ENCODE data around the gene FAM76A. TPM values are rescaled to one million over a fixed set of nuclear protein-coding genes. Genes with fewer than 3 reads are reported as not detected.
A peak's percentile ranks its signal among the peaks of the same experiment; 100 is the strongest.

The FAM76A gene
- total RNA-seq, 2 donors from 2014 or later, result 16.5 to 21.0 TPM

GRCh38 chr1:27716262-27716895, 9.4 kb upstream of the FAM76A start:
- no peak for DNase-seq (ENCODE audit: low spot score)
- intact Hi-C loops (cut with DNase I), result no loop called here

GRCh38 chr1:27719286-27720251, 6.2 kb upstream of the FAM76A start:
- intact Hi-C loops (cut with DNase I), result loop anchor here in 1 of 2 donors (10.0 kb wide), 1 partner anchor 45 kb away; the partner anchor contains the start of gene IFI6

GRCh38 chr1:27724961-27725373, 794 bp upstream of the FAM76A start:
- no peak for DNase-seq (ENCODE audit: low spot score)
- intact Hi-C loops (cut with DNase I), result loop anchor here in 1 of 2 donors (10.0 kb wide), 1 partner anchor 50 kb away; the partner anchor contains the start of gene IFI6

More at GRCh38 chr1:27719286-27720251, 6.2 kb upstream of the FAM76A start:
- no peak for DNase-seq (ENCODE audit: low spot score)

GRCh38 chr1:27726173-27727044, 648 bp downstream of the FAM76A start:
- intact Hi-C loops (cut with DNase I), result loop anchor here in 1 of 2 donors (10.0 kb wide), 1 partner anchor 52 kb away; the partner anchor contains the start of gene IFI6
- DNase-seq (ENCODE audit: low spot score), result peak; percentile 86

GRCh38 chr1:27727126-27727525, 1.4 kb downstream of the FAM76A start:
- intact Hi-C loops (cut with DNase I), result loop anchor here in 1 of 2 donors (10.0 kb wide), 1 partner anchor 52 kb away; the partner anchor contains the start of gene IFI6
- DNase-seq (ENCODE audit: low spot score), result no peak

GRCh38 chr1:27736252-27736651, 10.5 kb downstream of the FAM76A start:
- intact Hi-C loops (cut with DNase I), result no loop called here
- no peak for DNase-seq (ENCODE audit: low spot score)

- intact Hi-C loops (cut with DNase I), result no loop called here
- DNase-seq (ENCODE audit: low spot score), result no peak
These were observed 15.4 kb downstream of the FAM76A start for GRCh38 chr1:27741121-27741520.

GRCh38 chr1:27744556-27744955, 18.8 kb downstream of the FAM76A start:
- DNase-seq (ENCODE audit: low spot score), result no peak
- intact Hi-C loops (cut with DNase I), result no loop called here

- intact Hi-C loops (cut with DNase I), result no loop called here
- DNase-seq (ENCODE audit: low spot score), result no peak
These were observed 19.7 kb downstream of the FAM76A start for GRCh38 chr1:27745466-27745865.

GRCh38 chr1:27752360-27752759, 26.6 kb downstream of the FAM76A start:
- intact Hi-C loops (cut with DNase I), result no loop called here
- no peak for DNase-seq (ENCODE audit: low spot score)

- no peak for DNase-seq (ENCODE audit: low spot score)
- intact Hi-C loops (cut with DNase I), result no loop called here
These were observed 29.5 kb downstream of the FAM76A start for GRCh38 chr1:27755286-27755685.

GRCh38 chr1:27755865-27756264, 30.1 kb downstream of the FAM76A start:
- DNase-seq (ENCODE audit: low spot score), result no peak
- intact Hi-C loops (cut with DNase I), result no loop called here

GRCh38 chr1:27759236-27759635, 33.5 kb downstream of the FAM76A start:
- intact Hi-C loops (cut with DNase I), result no loop called here
- no peak for DNase-seq (ENCODE audit: low spot score)

GRCh38 chr1:27760426-27760825, 34.7 kb downstream of the FAM76A start:
- intact Hi-C loops (cut with DNase I), result no loop called here
- no peak for DNase-seq (ENCODE audit: low spot score)

GRCh38 chr1:27762033-27762432, 36.3 kb downstream of the FAM76A start:
- intact Hi-C loops (cut with DNase I), result no loop called here
- DNase-seq (ENCODE audit: low spot score), result no peak

- intact Hi-C loops (cut with DNase I), result no loop called here
These were observed 37.6 kb downstream of the FAM76A start for GRCh38 chr1:27763358-27763757.

GRCh38 chr1:27770293-27770830, 44.6 kb downstream of the FAM76A start:
- intact Hi-C loops (cut with DNase I), result no loop called here
- DNase-seq (ENCODE audit: low spot score), result no peak

More at GRCh38 chr1:27763358-27763757, 37.6 kb downstream of the FAM76A start:
- no peak for DNase-seq (ENCODE audit: low spot score)

- intact Hi-C loops (cut with DNase I), result no loop called here
- DNase-seq (ENCODE audit: low spot score), result no peak
These were observed 46.5 kb downstream of the FAM76A start for GRCh38 chr1:27772036-27772931.
